ENCODE measurements around the gene FKBP3. TPM values are rescaled to one million over a fixed set of nuclear protein-coding genes. Genes with fewer than 3 reads are reported as not detected.

FKBP3 gene
- total and polyA plus RNA-seq, 4 donors, result 30.6 to 76.5 (median 41.0) TPM

DNA sequence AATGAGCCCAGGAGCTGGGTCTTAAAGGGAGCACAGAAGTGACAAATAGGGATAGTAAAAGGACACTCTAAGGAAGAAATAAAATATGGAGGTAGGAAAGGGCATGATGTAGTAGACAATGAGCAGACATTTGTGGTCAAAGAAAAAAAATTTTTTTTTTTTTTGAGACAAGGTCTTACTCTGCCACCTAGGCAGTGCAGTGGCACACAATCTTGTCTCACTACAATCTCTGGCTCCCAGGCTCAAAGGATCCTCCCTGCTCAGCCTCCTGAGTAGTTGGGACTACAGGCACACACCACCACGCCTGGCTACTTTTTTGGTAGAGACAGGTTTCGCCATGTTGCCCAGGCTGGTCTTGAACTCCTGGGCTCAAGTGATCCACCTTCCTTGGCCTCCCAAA is 8.5 kb downstream of the FKBP3 start:
- Histone ChIP-seq H3K9ac (ENCODE audit: insufficient read depth in 1 of 2, low read length in 2 of 2) (no peak overlapping the region), H3K4me3 (no peak overlapping the region), H3K9me3 (ENCODE audit: control insufficient read depth in 4 of 4, insufficient read depth in 3 of 4, low read length in 3 of 4) (no peaks in the 10 kb centered on the region), H3K36me3 (ENCODE audit: control insufficient read depth in 4 of 4, insufficient read depth in 4 of 4, low read length in 4 of 4) (peaks cover 4 to 22% (median 12%) of the 10 kb centered on the region in 4 donors), H3K4me1 (ENCODE audit: control insufficient read depth in 5 of 5, insufficient read depth in 5 of 5, low read length in 5 of 5) (no peaks in the 10 kb centered on the region), H3K27me3 (ENCODE audit: control insufficient read depth in 3 of 3, insufficient read depth in 3 of 3, low read length in 2 of 3) (no peaks in the 10 kb centered on the region), H3K27ac (ENCODE audit: low read depth in 1 of 2, low read length in 1 of 2) (no peak overlapping the region)
- ATAC-seq (ENCODE audit: insufficient read depth, low FRiP score), result no peak
- DNase-seq, result no peak
- 95 to 96% methylated on average over 2 of the region's 2 CpGs for WGBS, 2 donors
- TF ChIP-seq CTCF (IDR thresholded peaks at IDR 0.05; ENCODE audit: control extremely low read depth, extremely low read depth), result no peak

GRCh38 chr14:45123271-45123670 is 11.0 kb downstream of the FKBP3 start:
- H3K27ac ChIP-seq (ENCODE audit: low read depth in 1 of 2, low read length in 1 of 2), result no peak overlapping the region
- H3K9me3 ChIP-seq (ENCODE audit: control insufficient read depth in 4 of 4, insufficient read depth in 3 of 4, low read length in 3 of 4), result no peaks in the 10 kb centered on the region
- no peaks in the 10 kb centered on the region for H3K4me1 ChIP-seq (ENCODE audit: control insufficient read depth in 5 of 5, insufficient read depth in 5 of 5, low read length in 5 of 5)
- H3K27me3 ChIP-seq (ENCODE audit: control insufficient read depth in 3 of 3, insufficient read depth in 3 of 3, low read length in 2 of 3), result no peaks in the 10 kb centered on the region
- no peak for TF ChIP-seq CTCF (IDR thresholded peaks at IDR 0.05; ENCODE audit: control extremely low read depth, extremely low read depth)
- 96% methylated on average over 3 of the region's 3 CpGs for WGBS, 2 donors
- ATAC-seq (ENCODE audit: insufficient read depth, low FRiP score) (no peak), DNase-seq (no peak)
- H3K4me3 ChIP-seq, result no peak overlapping the region
- H3K9ac ChIP-seq (ENCODE audit: insufficient read depth in 1 of 2, low read length in 2 of 2), result no peak overlapping the region
- H3K36me3 ChIP-seq (ENCODE audit: control insufficient read depth in 4 of 4, insufficient read depth in 4 of 4, low read length in 4 of 4), result peaks cover 8 to 38% (median 12%) of the 10 kb centered on the region in 4 donors

- no peaks in the 10 kb centered on the region for H3K9me3 ChIP-seq (ENCODE audit: control insufficient read depth in 4 of 4, insufficient read depth in 3 of 4, low read length in 3 of 4)
- H3K4me1 ChIP-seq (ENCODE audit: control insufficient read depth in 5 of 5, insufficient read depth in 5 of 5, low read length in 5 of 5), result no peaks in the 10 kb centered on the region
- no peak overlapping the region for H3K4me3 ChIP-seq
- ATAC-seq (ENCODE audit: insufficient read depth, low FRiP score) (no peak), DNase-seq (no peak)
- no peak overlapping the region for H3K27ac ChIP-seq (ENCODE audit: low read depth in 1 of 2, low read length in 1 of 2)
- WGBS, 2 donors, result 76 to 90% methylated on average over 1 of the region's 1 CpG
- TF ChIP-seq CTCF (IDR thresholded peaks at IDR 0.05; ENCODE audit: control extremely low read depth, extremely low read depth), result no peak
- H3K9ac ChIP-seq (ENCODE audit: insufficient read depth in 1 of 2, low read length in 2 of 2), result no peak overlapping the region
- H3K27me3 ChIP-seq (ENCODE audit: control insufficient read depth in 3 of 3, insufficient read depth in 3 of 3, low read length in 2 of 3), result no peaks in the 10 kb centered on the region
- peaks cover 14 to 49% (median 17%) of the 10 kb centered on the region in 4 donors for H3K36me3 ChIP-seq (ENCODE audit: control insufficient read depth in 4 of 4, insufficient read depth in 4 of 4, low read length in 4 of 4)
Observed at GRCh38 chr14:45120096-45120495, 14.2 kb downstream of the FKBP3 start.

DNA sequence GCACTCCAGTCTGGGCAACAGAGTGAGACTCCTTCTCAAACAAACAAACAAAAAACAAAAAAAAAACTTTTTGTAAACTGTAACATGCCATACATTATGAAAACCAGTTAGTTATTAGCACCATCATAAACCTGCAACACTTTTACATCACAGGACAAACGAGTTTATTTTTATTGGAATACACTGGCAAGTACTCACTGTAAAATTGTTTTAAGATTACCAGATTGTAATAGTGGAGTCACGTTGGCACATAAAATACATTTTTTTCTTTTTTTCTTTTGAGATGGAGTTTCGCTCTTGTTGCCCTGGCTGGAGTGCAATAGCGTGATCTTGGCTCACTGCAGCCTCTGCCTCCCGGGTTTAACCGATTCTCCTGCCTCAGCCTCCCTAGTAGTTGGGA is 15.7 kb downstream of the FKBP3 start:
- ATAC-seq (ENCODE audit: insufficient read depth, low FRiP score), result no peak
- no peaks in the 10 kb centered on the region for H3K27me3 ChIP-seq (ENCODE audit: control insufficient read depth in 3 of 3, insufficient read depth in 3 of 3, low read length in 2 of 3)
- H3K9me3 ChIP-seq (ENCODE audit: control insufficient read depth in 4 of 4, insufficient read depth in 3 of 4, low read length in 3 of 4), result no peaks in the 10 kb centered on the region
- H3K27ac ChIP-seq (ENCODE audit: low read depth in 1 of 2, low read length in 1 of 2), result no peak overlapping the region
- H3K9ac ChIP-seq (ENCODE audit: insufficient read depth in 1 of 2, low read length in 2 of 2), result no peak overlapping the region
- H3K4me3 ChIP-seq, result no peak overlapping the region
- H3K4me1 ChIP-seq (ENCODE audit: control insufficient read depth in 5 of 5, insufficient read depth in 5 of 5, low read length in 5 of 5), result peaks cover 0 to 1% (median 0%) of the 10 kb centered on the region in 5 donors
- no peak for DNase-seq
- H3K36me3 ChIP-seq (ENCODE audit: control insufficient read depth in 4 of 4, insufficient read depth in 4 of 4, low read length in 4 of 4), result peaks cover 10 to 51% (median 21%) of the 10 kb centered on the region in 4 donors
- TF ChIP-seq CTCF (IDR thresholded peaks at IDR 0.05; ENCODE audit: control extremely low read depth, extremely low read depth), result no peak
- 93 to 95% methylated on average over 6 of the region's 6 CpGs for WGBS, 2 donors

Measured in lung (tissue), 12 donors.